Cardiac septum (tissue), 1 donor: ENCODE results near the gene OVAAL. TPM values are rescaled to one million over a fixed set of nuclear protein-coding genes. Genes with fewer than 3 reads are reported as not detected.

Experiments used
- DNase-seq: peaks from one replicate; pipeline ENCODE4 v3.0.0-alpha.2; 2020; ENCODE audit warnings: low spot score
- intact Hi-C: fragments of 100-400 bp; cut with DNase I; formaldehyde crosslinking; loops from one replicate; pipeline ENCODE4 v1.14.0; 2022
- total RNA-seq: library from RNA; stranded (reverse); fragmentation: NEBNext Ultra II Directional; extraction: Animal tissue kit (Norgen Biotek cat#: 25700); gene quantifications from one replicate; pipeline ENCODE4 v1.2.1, GENCODE V29; 2021
- donor health status: DM: no; HTN: no; CAD: no.

OVAAL gene
- total RNA-seq, 1 donor from 2014 or later = 6.3 TPM

DNA sequence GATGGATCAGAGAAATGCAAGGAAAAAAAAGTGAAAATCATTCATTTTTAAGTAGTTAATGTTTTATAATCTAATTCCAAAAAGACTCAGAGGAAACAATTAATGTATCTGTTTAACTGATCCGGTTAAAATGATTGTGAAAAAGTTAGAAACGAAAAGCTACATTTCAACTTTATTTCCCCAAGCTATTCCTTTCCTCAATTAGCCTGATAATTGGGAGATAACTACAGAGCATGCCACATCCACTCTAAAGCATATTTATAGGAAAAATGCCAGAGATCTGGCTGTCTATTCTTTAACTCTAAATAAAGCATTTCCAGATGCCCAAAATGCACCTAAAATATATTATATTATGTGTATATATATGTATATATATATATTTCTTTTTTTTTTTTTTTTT lies 37.2 kb downstream of the OVAAL start:
- intact Hi-C loops = no loop called here
- DNase-seq = no peak

GRCh38 chr1:180597520-180597919 lies 38.8 kb downstream of the OVAAL start:
- DNase-seq = no peak
- intact Hi-C loops = no loop called here

- intact Hi-C loops = no loop called here
- no peak for DNase-seq
Observed at GRCh38 chr1:180598333-180598974, 39.7 kb downstream of the OVAAL start.

DNA sequence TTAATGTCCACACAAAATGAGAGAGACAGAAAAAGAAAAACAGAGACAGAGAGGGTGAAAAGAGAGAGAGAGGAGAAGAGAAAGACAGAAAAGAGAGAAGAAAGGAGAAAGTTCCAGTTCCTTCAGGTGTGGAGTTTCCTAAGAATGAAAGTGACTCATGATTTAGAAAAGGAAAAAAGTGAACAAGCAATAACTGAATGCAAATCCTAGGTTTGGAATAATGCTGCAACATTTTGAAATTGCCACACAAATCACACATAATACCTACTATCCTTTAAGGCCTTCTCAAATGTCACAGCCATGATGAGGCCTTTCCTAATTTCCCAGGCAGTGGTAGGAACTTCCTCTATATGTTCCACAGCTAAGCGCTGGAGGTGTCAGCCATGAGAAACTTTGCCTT lies 41.6 kb downstream of the OVAAL start:
- intact Hi-C loops = loop anchor here (5.0 kb wide), 1 partner anchor 33 kb away; no protein-coding TSS in a partner anchor
- DNase-seq = no peak

DNA sequence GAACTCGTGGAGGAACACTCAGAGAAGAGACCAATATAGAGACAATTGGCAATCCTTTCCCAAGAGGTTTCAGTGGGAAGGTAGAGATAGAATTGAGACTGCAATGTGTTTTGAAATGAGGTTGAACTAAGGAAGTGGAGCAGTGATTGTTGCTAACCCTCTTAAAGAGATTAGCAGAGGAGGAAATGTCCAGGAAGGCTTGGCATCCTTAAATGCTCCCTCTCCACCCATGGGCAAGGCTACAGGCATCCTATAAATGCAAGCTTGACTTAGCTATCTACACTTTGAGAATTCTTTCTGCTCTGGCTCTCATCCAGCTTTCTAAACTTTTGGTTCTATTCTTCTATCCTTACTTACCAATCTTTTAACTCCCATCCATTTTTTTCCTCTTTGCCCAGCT lies 42.7 kb downstream of the OVAAL start:
- no peak for DNase-seq
- intact Hi-C loops = loop anchor here (5.0 kb wide), 1 partner anchor 34 kb away; no protein-coding TSS in a partner anchor

GRCh38 chr1:180603223-180603849 lies 44.6 kb downstream of the OVAAL start:
- intact Hi-C loops = loop anchor here (5.0 kb wide), 1 partner anchor 36 kb away; no protein-coding TSS in a partner anchor
- peak; percentile 80 for DNase-seq

DNA sequence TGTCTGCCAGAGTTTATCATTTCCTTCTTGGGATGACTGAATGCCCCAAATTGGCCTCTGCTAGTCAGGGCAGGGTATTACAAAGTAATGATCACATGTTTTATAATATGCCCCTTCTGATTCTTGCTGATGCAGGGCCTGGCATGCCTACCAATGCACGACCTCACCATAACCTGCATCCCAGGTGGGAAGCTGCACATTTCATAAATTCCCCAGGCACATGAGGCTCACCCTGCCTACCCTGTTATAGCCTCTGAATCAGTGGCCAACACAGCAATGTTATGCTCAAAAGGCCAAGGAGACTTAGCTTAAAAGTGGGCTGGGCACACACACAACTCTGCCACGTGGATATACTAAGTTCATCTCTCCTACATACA lies 45.1 kb downstream of the OVAAL start:
- intact Hi-C loops = loop anchor here (5.0 kb wide), 1 partner anchor 37 kb away; no protein-coding TSS in a partner anchor
- no peak for DNase-seq

GRCh38 chr1:180606155-180606554 lies 47.4 kb downstream of the OVAAL start:
- DNase-seq = no peak
- intact Hi-C loops = no loop called here

- DNase-seq = no peak
- intact Hi-C loops = loop anchor here (2.0 to 5.0 kb wide), 2 partner anchors 47 to 68 kb away; no protein-coding TSS in a partner anchor
Observed at GRCh38 chr1:180609643-180610555, 51.1 kb downstream of the OVAAL start.

DNA sequence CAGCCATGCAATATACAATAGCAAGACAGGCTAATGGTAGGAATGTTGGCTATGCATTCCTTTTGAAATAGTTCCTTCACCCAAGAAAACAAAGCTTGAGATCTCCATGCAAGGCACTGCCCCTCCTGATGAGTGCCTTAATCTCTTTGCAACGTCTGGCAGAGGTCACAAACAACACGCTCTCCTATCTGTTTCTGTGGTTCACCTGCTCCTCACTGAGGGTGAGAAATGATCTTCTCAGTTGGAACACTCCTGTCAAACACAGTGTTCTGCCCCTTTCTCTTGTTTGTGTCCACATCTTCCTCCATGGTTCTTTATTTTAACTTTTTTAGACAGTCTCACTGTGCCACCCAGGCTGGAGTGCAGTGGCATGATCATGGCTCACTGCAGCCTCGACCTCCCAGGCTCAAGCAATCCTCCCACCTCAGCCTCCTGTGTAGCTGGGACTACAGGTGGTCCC lies 51.8 kb downstream of the OVAAL start:
- DNase-seq = no peak
- intact Hi-C loops = loop anchor here (2.0 to 5.0 kb wide), 2 partner anchors 48 to 68 kb away; no protein-coding TSS in a partner anchor

DNA sequence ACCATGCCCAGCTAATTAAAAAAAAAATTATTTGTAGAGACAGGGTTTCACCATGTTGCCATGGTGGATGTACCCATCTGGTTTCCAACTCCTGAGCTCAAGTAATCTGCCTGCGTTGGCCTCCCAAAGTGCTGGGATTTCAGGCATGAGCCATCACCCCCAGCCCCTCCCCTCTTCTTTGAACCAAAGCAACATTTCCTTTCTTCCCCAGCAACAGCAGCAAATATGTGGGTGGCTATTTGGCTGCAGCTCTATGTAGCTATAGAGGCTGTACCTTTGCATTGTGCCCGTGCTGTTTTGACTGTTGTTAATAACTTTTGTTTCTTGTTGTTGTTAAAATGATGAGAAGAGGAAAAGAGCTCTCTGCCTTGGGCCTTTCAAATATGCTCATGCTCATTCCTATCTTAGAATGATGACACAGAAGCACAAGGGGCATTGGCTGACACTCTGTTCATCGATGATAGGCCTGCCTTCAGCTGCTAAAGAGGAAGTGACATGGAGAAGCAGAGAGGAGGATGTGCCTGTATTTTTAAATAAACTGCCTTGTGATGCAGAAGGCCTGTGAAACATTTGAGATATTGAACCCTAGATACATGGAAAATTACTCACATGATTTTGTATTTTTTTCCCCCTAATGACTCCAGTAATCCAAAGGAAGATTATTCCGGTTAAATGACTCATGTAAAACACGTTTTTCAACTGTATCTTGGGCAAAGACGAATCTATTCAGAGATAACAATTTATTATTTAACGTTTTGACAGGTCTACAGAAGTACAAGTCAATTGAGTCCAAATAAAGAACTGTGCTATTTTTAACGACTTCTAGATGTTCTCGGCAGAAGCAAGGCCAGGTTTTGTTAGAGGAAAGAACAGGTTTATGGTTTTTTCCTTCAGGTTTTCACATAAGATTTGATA lies 52.5 kb downstream of the OVAAL start:
- no peak for DNase-seq
- intact Hi-C loops = loop anchor here (2.0 to 5.0 kb wide), 2 partner anchors 48 to 69 kb away; no protein-coding TSS in a partner anchor

- intact Hi-C loops = loop anchor here (5.0 kb wide), 1 partner anchor 70 kb away; no protein-coding TSS in a partner anchor
- DNase-seq = no peak
Observed at GRCh38 chr1:180612632-180613031, 53.9 kb downstream of the OVAAL start.

DNA sequence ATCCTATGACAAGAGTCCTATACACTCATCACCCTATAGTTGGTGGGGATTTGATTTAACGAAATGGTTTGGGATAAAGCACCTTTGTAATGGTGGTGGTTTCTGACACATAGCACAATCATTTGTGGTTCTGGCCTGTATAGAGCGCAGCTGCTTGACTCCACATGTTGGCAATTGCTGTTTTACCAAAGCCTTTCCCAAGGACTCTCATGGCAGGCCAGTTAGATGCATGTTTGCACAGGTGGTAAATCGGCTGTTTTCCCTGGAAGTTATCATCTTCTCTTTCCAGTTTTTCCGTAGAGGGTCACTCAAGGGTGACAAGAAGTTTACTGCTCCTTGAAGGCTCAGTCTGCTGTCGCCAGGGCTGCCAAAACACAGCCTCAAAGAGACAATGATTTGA lies 56.0 kb downstream of the OVAAL start:
- intact Hi-C loops = loop anchor here (5.0 kb wide), 1 partner anchor 72 kb away; no protein-coding TSS in a partner anchor
- no peak for DNase-seq

DNA sequence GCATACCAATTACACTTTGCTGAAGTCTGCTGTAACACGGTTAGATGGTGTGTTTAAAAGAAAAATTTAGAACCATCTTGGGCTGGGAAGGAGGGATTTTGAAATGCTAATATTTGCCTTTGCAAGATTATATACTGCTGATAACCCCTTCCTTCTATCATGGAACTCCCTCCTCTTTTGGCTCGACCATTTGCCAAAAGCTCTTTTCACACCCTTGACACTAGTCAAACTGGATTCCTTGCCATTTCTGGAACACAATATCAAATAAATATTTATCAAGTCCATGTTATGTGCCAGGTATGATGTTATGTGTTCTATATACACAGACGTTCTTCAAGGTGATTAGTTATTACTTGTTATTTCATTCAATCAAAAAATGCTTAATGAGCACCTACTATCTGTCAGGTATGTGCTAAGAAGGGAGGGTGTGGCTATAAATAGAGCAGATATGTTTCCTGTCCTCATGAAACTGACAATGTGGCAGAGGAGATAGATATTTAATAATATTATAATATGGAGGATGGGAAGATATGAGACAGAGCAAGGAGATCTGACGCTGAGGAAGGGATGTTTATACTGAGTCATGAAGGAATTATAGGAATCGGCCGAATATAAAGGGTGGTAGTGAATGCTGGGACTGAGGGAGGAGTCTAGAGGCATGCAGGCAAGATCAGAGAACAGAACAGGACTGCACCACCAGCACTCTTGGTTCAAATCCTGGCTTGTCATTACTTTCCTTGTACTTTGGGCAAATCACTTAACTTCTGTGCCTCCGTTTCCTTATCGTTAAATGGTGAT lies 56.9 kb downstream of the OVAAL start:
- DNase-seq = no peak
- intact Hi-C loops = no loop called here
